Gastroesophageal sphincter (tissue), 3 donors: ENCODE data around the gene STARD6.

Experiments
- CTCF ChIP-seq, 4 experiments: fragments of 200-600 bp in 2 of 4; fragments of 450-650 bp in 2 of 4; sonication (generic) in 1 of 4; IDR thresholded peaks; one replicate each; pipeline ENCODE4 v1.5.1; 2017 to 2019; ENCODE audit warnings: antibody characterized with exemption in 4 of 4, mild to moderate bottlenecking in 2 of 4, moderate library complexity in 2 of 4
- POLR2A ChIP-seq, 2 donors: fragments of 450-650 bp; IDR thresholded peaks; one replicate each; pipeline ENCODE4 v1.6.1; 2017; ENCODE audit warnings: antibody characterized with exemption in 2 of 2, mild to moderate bottlenecking in 2 of 2, moderate library complexity in 1 of 2
- POLR2AphosphoS5 ChIP-seq: sonication (generic); formaldehyde crosslinking; IDR thresholded peaks from one replicate; pipeline ENCODE4 v1.6.1; 2017; ENCODE audit warnings: antibody characterized with exemption

GRCh38 chr18:54330768-54331548 is 26.7 kb downstream of the STARD6 start:
- no peak for TF ChIP-seq CTCF (IDR thresholded peaks at IDR 0.05)
- no peak for TF ChIP-seq POLR2A (IDR thresholded peaks at IDR 0.05)
- TF ChIP-seq POLR2AphosphoS5, result no peak
